IMR-90 (cell line): Measurements from ENCODE around the gene LHX1. TPM values are rescaled to one million over a fixed set of nuclear protein-coding genes. Genes with fewer than 3 reads are reported as not detected.

ENCODE experiments used
- ATAC-seq: fragments of 200-7000 bp; cut with Tn5 transposase; 2 replicates; pipeline ENCODE4 v1.9.1; 2020; ENCODE audit warnings: low read depth, mild to moderate bottlenecking, moderate library complexity
- BruUV-seq: library from RNA; stranded (reverse); fragments of 400-500 nt; replicated peaks from 2 replicates; lab custom pipeline; 2021; lab: Mats Ljungman, UMichigan
- CTCF ChIA-PET: fragments of 300-600 bp; formaldehyde crosslinking; extraction: SDS; loops from one replicate; lab custom pipeline; 2021; ENCODE audit warnings: antibody characterized with exemption; lab: Yijun Ruan, JAX
- POLR2A ChIA-PET: fragments of 300-600 bp; sonication (Branson Sonifier 250); formaldehyde crosslinking; loops from one replicate; lab custom pipeline; 2022; ENCODE audit warnings: antibody characterized with exemption; ENCODE audit not compliant: unreplicated experiment; lab: Charles Lee
- DNase-seq: peaks from one replicate; pipeline ENCODE4 v3.0.0; 2013
- H2AFZ ChIP-seq: replicated peaks from 2 replicates; pipeline ENCODE3; 2013; ENCODE audit warnings: low read length, mild to moderate bottlenecking; ENCODE audit not compliant: poor library complexity
- H2AK5ac ChIP-seq: 2 replicates; pipeline ENCODE4 v1.6.1; 2013; ENCODE audit warnings: low read depth, low read length, inconsistent platforms
- H2AK9ac ChIP-seq: replicated peaks from 2 replicates; pipeline ENCODE3; 2013; ENCODE audit warnings: mild to moderate bottlenecking, low read depth, low read length, moderate library complexity; ENCODE audit not compliant: poor library complexity
- H2BK120ac ChIP-seq: 2 replicates; pipeline ENCODE4 v1.6.1; 2013; ENCODE audit warnings: low read depth, low read length, inconsistent platforms
- H2BK15ac ChIP-seq: 3 replicates; pipeline ENCODE4 v1.6.1; 2013; ENCODE audit warnings: low read depth, low read length, inconsistent platforms
- H2BK20ac ChIP-seq: 2 replicates; pipeline ENCODE4 v1.6.1; 2013; ENCODE audit warnings: low read depth, mild to moderate bottlenecking, inconsistent platforms, low read length, moderate library complexity
- H2BK5ac ChIP-seq: 2 replicates; pipeline ENCODE4 v1.6.1; 2013; ENCODE audit warnings: mild to moderate bottlenecking, low read depth, low read length, inconsistent platforms; ENCODE audit not compliant: poor library complexity, severe bottlenecking
- H3K14ac ChIP-seq: replicated peaks from 2 replicates; pipeline ENCODE4 v1.6.1; 2013; ENCODE audit warnings: low read depth, low read length, inconsistent platforms
- H3K18ac ChIP-seq: 2 replicates; pipeline ENCODE4 v1.6.1; 2013; ENCODE audit warnings: low read depth, low read length, control low read depth
- H3K23ac ChIP-seq: 2 replicates; pipeline ENCODE4 v1.6.1; 2013; ENCODE audit warnings: low read depth, low read length, inconsistent platforms
- H3K27ac ChIP-seq: 2 replicates; pipeline ENCODE4 v1.5.1; 2013; ENCODE audit warnings: mild to moderate bottlenecking, control low read depth, low read length; ENCODE audit not compliant: insufficient read depth
- H3K27me3 ChIP-seq: 2 replicates; pipeline ENCODE4 v1.6.1; 2013; ENCODE audit warnings: low read length; ENCODE audit not compliant: control insufficient read depth, insufficient read depth
- H3K36me3 ChIP-seq: 2 replicates; pipeline ENCODE4 v1.6.1; 2013; ENCODE audit warnings: low read length, mixed read lengths; ENCODE audit not compliant: control insufficient read depth, insufficient read depth
- H3K4ac ChIP-seq: 2 replicates; pipeline ENCODE4 v1.6.1; 2013; ENCODE audit warnings: low read depth, low read length, inconsistent platforms
- H3K4me1 ChIP-seq: 2 replicates; pipeline ENCODE4 v1.6.1; 2013; ENCODE audit warnings: low read length, mixed read lengths; ENCODE audit not compliant: control insufficient read depth, insufficient read depth
- H3K4me2 ChIP-seq: 2 replicates; pipeline ENCODE4 v1.6.1; 2013; ENCODE audit warnings: low read depth, mild to moderate bottlenecking, control low read depth, low read length, moderate library complexity
- H3K4me3 ChIP-seq: 2 replicates; pipeline ENCODE4 v1.5.1; 2013; ENCODE audit warnings: low read depth, mild to moderate bottlenecking, control low read depth, low read length, moderate library complexity; ENCODE audit not compliant: insufficient read depth
- H3K56ac ChIP-seq: 2 replicates; pipeline ENCODE4 v1.6.1; 2013; ENCODE audit warnings: low read length, inconsistent platforms; ENCODE audit not compliant: insufficient read depth; ENCODE audit errors: extremely low read depth
- H3K79me1 ChIP-seq, 2 experiments: 2 replicates each; pipeline ENCODE4 v1.6.1; 2013; ENCODE audit warnings: low read length in 2 of 2, inconsistent platforms in 1 of 2, low read depth in 1 of 2
- H3K9ac ChIP-seq: 2 replicates; pipeline ENCODE4 v1.6.1; 2013; ENCODE audit warnings: low read depth, low read length, control low read depth
- H3K9me1 ChIP-seq: 2 replicates; pipeline ENCODE4 v1.6.1; 2013; ENCODE audit warnings: low read length, inconsistent platforms; ENCODE audit not compliant: insufficient read depth
- H3K9me3 ChIP-seq: 2 replicates; pipeline ENCODE4 v1.6.1; 2013; ENCODE audit warnings: low read length; ENCODE audit not compliant: control insufficient read depth, insufficient read depth
- H4K20me1 ChIP-seq: 2 replicates; pipeline ENCODE4 v1.6.1; 2013; ENCODE audit warnings: low read length, inconsistent platforms; ENCODE audit not compliant: insufficient read depth
- H4K5ac ChIP-seq: 2 replicates; pipeline ENCODE4 v1.6.1; 2013; ENCODE audit warnings: mild to moderate bottlenecking, low read depth, low read length, control low read depth
- H4K8ac ChIP-seq, 2 experiments: 2 replicates each; pipeline ENCODE4 v1.6.1; 2013; ENCODE audit warnings: low read depth in 2 of 2, low read length in 2 of 2, control low read depth in 1 of 2, inconsistent platforms in 1 of 2
- H4K91ac ChIP-seq: 2 replicates; pipeline ENCODE4 v1.6.1; 2013; ENCODE audit warnings: low read depth, low read length, inconsistent platforms; ENCODE audit not compliant: insufficient read depth
- BHLHE40 ChIP-seq: fragments of 150-350 bp; IDR thresholded peaks from 2 replicates; pipeline ENCODE4 v1.6.1; 2016; ENCODE audit warnings: mild to moderate bottlenecking, low read depth, low read length
- CEBPB ChIP-seq: IDR thresholded peaks from 2 replicates; pipeline ENCODE4 v1.6.1; 2012; ENCODE audit warnings: low read depth, low read length, improper control_type of control experiment
- CHD1 ChIP-seq: IDR thresholded peaks from 2 replicates; pipeline ENCODE4 v1.6.1; 2012; ENCODE audit warnings: low read depth, low read length, improper control_type of control experiment
- FOS ChIP-seq: fragments of 150-350 bp; IDR thresholded peaks from 2 replicates; pipeline ENCODE4 v1.6.1; 2016; ENCODE audit warnings: low read depth, low read length
- MAFK ChIP-seq: IDR thresholded peaks from 2 replicates; pipeline ENCODE4 v1.6.1; 2012; ENCODE audit warnings: low read depth, low read length, improper control_type of control experiment
- MAZ ChIP-seq: IDR thresholded peaks from 2 replicates; pipeline ENCODE4 v1.6.1; 2012; ENCODE audit warnings: low read depth, mild to moderate bottlenecking, low read length, improper control_type of control experiment, moderate library complexity, borderline replicate concordance
- MXI1 ChIP-seq: IDR thresholded peaks from 2 replicates; pipeline ENCODE4 v1.6.1; 2012; ENCODE audit warnings: low read depth, mild to moderate bottlenecking, low read length, moderate library complexity, borderline replicate concordance
- NFE2L2 ChIP-seq: fragments of 150-350 bp; IDR thresholded peaks from 2 replicates; pipeline ENCODE4 v1.6.1; 2016; ENCODE audit warnings: low read depth, mild to moderate bottlenecking, low read length
- POLR2A ChIP-seq: IDR thresholded peaks from 2 replicates; pipeline ENCODE4 v1.6.1; 2012; ENCODE audit warnings: mild to moderate bottlenecking, low read depth, low read length
- RAD21 ChIP-seq: IDR thresholded peaks from 2 replicates; pipeline ENCODE4 v1.6.1; 2012; ENCODE audit warnings: low read length, improper control_type of control experiment
- RCOR1 ChIP-seq: IDR thresholded peaks from 2 replicates; pipeline ENCODE4 v1.6.1; 2012; ENCODE audit warnings: mild to moderate bottlenecking, low read length, improper control_type of control experiment; ENCODE audit not compliant: insufficient replicate concordance
- RFX5 ChIP-seq: IDR thresholded peaks from 2 replicates; pipeline ENCODE4 v1.8.0; 2012; ENCODE audit warnings: low read depth, mild to moderate bottlenecking, low read length, moderate library complexity
- SMC3 ChIP-seq: fragments of 150-350 bp; IDR thresholded peaks from 2 replicates; pipeline ENCODE4 v1.6.1; 2016; ENCODE audit warnings: low read depth, mild to moderate bottlenecking, antibody characterized with exemption, low read length, moderate library complexity
- USF2 ChIP-seq: fragments of 150-350 bp; IDR thresholded peaks from 2 replicates; pipeline ENCODE4 v1.6.1; 2017; ENCODE audit warnings: mild to moderate bottlenecking, antibody characterized with exemption, low read length, low read depth
- WGBS, 2 experiments: methylation state at CpG; one replicate each; pipeline versions ENCODE4 v1.1.5 to v1.1.7; 2013; ENCODE audit warnings: missing lambda C conversion rate in 2 of 2; ENCODE audit not compliant: insufficient read length in 1 of 2; ENCODE audit errors: extremely low coverage in 2 of 2; 5-methylcytosine and 5-hydroxymethylcytosine counted together
- dilution Hi-C: fragments of 300-500 bp; cut with HindIII; formaldehyde crosslinking; loops from one replicate; pipeline ENCODE4 v1.14.3; 2018; ENCODE audit warnings: low sequenced_read_pairs; ENCODE audit not compliant: unreplicated experiment
- in situ Hi-C: fragments of 300-500 bp; cut with MboI; formaldehyde crosslinking; loops from 3 replicates; pipeline ENCODE4 v1.14.3; 2019; ENCODE audit warnings: low sequenced_read_pairs, inconsistent platforms, mixed read lengths
- intact Hi-C: fragments of 100-400 bp; cut with micrococcal nuclease; formaldehyde crosslinking; loops from 2 replicates; pipeline ENCODE4 v1.10.0; 2022
- polyA plus RNA-seq, 3 experiments: library from polyadenylated mRNA; depleted of rRNA; stranded (reverse); fragments of >200 nt; gene quantifications; 2 replicates each; pipeline ENCODE4 v1.2.3, GENCODE V29; 2012; ENCODE audit warnings: low replicate concordance in 1 of 3
- total RNA-seq: library from RNA; depleted of rRNA; stranded (reverse); fragments of >200 nt; gene quantifications from 2 replicates; pipeline ENCODE4 v1.2.3, GENCODE V29; 2012
- TF ChIP-seq, protein P1 (sequence below): conservative IDR thresholded peaks from 2 replicates; pipeline ENCODE4 v1.5.1; 2012; ENCODE audit warnings: mild to moderate bottlenecking, low read depth, low read length, improper control_type of control experiment
- TF ChIP-seq, protein P2 (sequence below): fragments of 150-350 bp; IDR thresholded peaks from 2 replicates; pipeline ENCODE4 v1.6.1; 2016; ENCODE audit warnings: low read depth, mild to moderate bottlenecking, low read length, moderate library complexity, borderline replicate concordance

LHX1 gene
- total and polyA plus RNA-seq, 2 of the 4 experiments (the other 2 are of a cell fraction), result not detected

GRCh38 chr17:36926226-36926625 is 11.0 kb upstream of the LHX1 start:
- Histone ChIP-seq H2BK20ac (no peak overlapping the region), H2BK15ac (no peak overlapping the region), H4K20me1 (no peaks in the 10 kb centered on the region), H2AFZ (no peak overlapping the region), H3K4me1 (no peaks in the 10 kb centered on the region), H2BK5ac (no peak overlapping the region), H3K36me3 (no peaks in the 10 kb centered on the region), H4K8ac (no peak overlapping the region), H2BK120ac (no peak overlapping the region), H3K14ac (no peak overlapping the region), H3K23ac (no peak overlapping the region), H3K56ac (no peak overlapping the region), H3K9me3 (peaks cover 1% of the 10 kb centered on the region; the same call in 1 of the 2 replicates), H3K4me2 (no peak overlapping the region), H3K9ac (no peak overlapping the region), H4K5ac (no peak overlapping the region), H4K91ac (no peak overlapping the region), H3K9me1 (peaks cover 4% of the 10 kb centered on the region; the same call in 1 of the 2 replicates), H3K27ac (no peak overlapping the region), H2AK5ac (no peak overlapping the region), H3K4ac (no peak overlapping the region), H3K27me3 (peaks cover 77% of the 10 kb centered on the region), H3K79me1 (no peaks in the 10 kb centered on the region), H2AK9ac (no peak overlapping the region), H3K4me3 (no peak overlapping the region), H3K18ac (no peak overlapping the region)
- ChIA-PET POLR2A (no interaction called here), CTCF (no interaction called here)
- intact Hi-C loops, result no loop called here
- in situ Hi-C loops, result no loop called here
- DNase-seq, result no peak
- no peak for ATAC-seq
- WGBS, 2 experiments, result no CpG with 5 or more reads among the region's 3 CpGs
- no TSS peak for BruUV-seq
- dilution Hi-C loops, result no loop called here
- TF ChIP-seq, protein P1, sequence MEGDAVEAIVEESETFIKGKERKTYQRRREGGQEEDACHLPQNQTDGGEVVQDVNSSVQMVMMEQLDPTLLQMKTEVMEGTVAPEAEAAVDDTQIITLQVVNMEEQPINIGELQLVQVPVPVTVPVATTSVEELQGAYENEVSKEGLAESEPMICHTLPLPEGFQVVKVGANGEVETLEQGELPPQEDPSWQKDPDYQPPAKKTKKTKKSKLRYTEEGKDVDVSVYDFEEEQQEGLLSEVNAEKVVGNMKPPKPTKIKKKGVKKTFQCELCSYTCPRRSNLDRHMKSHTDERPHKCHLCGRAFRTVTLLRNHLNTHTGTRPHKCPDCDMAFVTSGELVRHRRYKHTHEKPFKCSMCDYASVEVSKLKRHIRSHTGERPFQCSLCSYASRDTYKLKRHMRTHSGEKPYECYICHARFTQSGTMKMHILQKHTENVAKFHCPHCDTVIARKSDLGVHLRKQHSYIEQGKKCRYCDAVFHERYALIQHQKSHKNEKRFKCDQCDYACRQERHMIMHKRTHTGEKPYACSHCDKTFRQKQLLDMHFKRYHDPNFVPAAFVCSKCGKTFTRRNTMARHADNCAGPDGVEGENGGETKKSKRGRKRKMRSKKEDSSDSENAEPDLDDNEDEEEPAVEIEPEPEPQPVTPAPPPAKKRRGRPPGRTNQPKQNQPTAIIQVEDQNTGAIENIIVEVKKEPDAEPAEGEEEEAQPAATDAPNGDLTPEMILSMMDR, result no peak
- TF ChIP-seq RAD21 (no peak), CHD1 (no peak), RFX5 (no peak), MAZ (no peak), POLR2A (no peak), RCOR1 (no peak), CEBPB (no peak), MAFK (no peak), USF2 (no peak), MXI1 (no peak), FOS (no peak), NFE2L2 (no peak), SMC3 (no peak), BHLHE40 (no peak)
- TF ChIP-seq, protein P2, sequence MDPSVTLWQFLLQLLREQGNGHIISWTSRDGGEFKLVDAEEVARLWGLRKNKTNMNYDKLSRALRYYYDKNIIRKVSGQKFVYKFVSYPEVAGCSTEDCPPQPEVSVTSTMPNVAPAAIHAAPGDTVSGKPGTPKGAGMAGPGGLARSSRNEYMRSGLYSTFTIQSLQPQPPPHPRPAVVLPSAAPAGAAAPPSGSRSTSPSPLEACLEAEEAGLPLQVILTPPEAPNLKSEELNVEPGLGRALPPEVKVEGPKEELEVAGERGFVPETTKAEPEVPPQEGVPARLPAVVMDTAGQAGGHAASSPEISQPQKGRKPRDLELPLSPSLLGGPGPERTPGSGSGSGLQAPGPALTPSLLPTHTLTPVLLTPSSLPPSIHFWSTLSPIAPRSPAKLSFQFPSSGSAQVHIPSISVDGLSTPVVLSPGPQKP, result no peak
